NCI-H524 treated with DMSO at 0.1 percent for 48 hours (cell line): Measurements from ENCODE around the gene SAT2.
"Not testable (repeated sequence)": the region's sequence is repeated elsewhere in the genome, so short reads cannot be mapped to it uniquely, and the experiment has no call there.

Source experiments
- DNase-seq: peaks from one replicate; lab custom pipeline; 2025; lab: John Stamatoyannopoulos, UW

SAT2 gene

GRCh38 chr17:7633093-7633492 is 5.5 kb upstream of the SAT2 start:
- DNase-seq, result no peak

GRCh38 chr17:7632492-7632894 is 4.9 kb upstream of the SAT2 start:
- no peak for DNase-seq

DNA sequence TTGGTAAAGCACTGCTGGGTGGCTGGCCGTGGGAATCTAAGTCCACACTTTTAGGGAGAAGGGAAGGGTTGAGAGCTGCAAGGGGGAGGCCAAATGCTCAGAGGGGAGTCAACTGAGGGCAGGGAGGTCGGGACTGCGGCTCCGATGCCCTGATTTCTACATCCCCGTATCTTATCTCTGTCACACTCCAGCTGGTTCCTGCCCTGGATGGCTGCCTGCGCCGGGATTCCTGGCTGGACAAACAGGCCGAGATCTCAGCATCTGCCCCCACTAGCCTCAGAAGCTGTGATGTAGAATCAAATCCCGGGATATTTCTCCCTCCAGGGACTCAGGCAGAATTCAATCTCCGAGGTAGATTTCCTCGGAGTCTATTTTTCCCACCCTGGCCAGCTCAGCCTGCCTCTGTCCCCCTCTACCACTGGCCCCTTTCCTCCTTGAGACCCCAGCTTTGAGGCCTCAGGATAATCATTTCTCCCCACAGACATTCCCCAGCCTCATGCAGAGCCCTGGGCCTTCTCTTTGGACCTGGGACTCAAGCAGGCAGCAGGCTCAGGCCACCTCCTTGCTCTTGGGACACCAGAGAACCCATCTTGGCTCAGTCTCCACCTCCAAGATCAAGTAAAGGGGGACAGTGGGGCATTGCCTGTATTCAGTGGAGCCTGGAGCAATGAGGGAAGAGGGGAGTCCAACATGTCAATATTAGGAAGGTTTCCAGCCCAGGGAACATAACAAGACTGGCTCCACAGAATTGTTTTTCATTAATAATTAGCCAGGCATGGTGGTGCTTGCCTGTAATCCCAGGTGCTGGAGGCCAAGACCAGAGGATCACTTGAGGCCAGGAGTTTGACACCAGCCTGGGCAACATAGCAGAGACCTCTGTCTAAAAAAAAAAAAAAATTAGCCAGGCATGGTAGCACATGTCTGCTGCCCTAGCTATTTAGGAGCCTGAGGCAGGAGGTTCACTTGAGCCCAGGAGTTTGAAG is 4.1 kb upstream of the SAT2 start:
- DNase-seq, result no peak

DNA sequence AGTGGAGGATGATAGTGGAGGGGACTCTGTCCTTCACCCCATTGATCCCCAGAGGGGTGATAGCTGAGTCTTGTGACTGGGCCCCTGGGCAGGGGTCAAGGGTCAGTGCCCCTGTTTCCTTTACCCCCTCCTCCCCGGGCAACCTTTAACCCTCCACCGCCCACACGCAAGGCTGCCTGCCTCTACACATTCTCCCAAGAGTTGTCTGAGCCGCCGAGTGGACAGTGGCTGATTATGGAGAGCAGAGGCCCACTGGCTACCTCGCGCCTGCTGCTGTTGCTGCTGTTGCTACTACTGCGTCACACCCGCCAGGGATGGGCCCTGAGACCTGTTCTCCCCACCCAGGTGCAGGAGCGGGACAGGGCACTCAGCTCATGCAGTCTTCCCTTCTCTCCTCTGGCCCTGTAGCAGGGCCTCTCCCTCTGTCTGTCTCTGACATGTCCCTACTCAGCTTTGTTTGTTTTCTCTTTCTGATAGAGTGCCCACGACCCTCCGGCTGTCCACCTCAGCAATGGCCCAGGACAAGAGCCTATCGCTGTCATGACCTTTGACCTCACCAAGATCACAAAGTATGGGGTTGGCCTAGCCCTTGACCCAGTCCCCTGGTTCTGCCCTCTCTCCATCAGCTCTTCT is 2.4 kb upstream of the SAT2 start, which contains the start of gene SHBG:
Gene SHBG (plus strand): TSS at position 197 of the 633 bp plus-strand sequence. CDS start 38 bp downstream, at position 235.
- no peak for DNase-seq

- DNase-seq, result no peak
These were observed 718 bp downstream of the SAT2 start for GRCh38 chr17:7626956-7627249.

- no peak for DNase-seq
These were observed 1.3 kb downstream of the SAT2 start for GRCh38 chr17:7626307-7626706.

DNA sequence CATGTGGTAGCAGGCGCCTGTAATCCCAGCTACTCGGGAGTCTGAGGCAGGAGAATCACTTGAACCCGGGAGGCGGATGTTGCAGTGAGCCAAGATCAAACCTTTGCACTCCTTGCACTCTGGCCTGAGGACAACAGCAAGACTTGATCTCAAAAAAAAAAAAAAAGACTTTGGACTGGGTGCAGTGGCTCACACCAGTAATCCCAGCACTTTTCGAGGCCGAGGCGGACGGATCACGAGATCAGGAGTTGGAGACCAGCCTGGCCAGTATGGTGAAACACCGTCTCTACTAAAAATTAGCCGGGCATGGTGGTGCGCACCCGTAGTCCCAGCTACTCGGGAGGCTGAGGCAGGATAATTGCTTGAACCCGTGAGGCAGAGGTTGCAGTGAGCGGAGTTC is 1.9 kb downstream of the SAT2 start:
- not testable (repeated sequence) for DNase-seq

DNA sequence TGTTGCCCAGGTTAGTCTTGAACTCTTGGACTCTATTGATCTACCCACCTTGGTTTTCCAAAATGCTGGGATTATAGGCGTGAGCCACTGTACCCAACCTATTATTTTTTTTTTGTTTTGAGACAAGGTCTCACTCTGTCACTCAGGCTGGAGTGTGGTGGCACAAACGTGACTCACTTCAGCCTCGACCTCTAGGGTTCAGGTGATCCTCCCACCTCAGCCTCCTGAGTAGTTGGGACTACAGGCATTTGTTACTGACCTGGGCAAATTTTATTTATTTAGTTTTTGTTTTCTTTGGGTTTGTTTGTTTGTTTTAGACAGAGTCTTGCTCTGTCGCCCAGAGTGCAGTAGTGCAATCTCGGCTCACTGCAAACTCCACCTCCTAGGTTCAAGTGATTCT is 4.0 kb downstream of the SAT2 start:
- DNase-seq, result no peak

- DNase-seq, result no peak
These were observed 6.8 kb downstream of the SAT2 start for GRCh38 chr17:7620835-7621234.

GRCh38 chr17:7618608-7619007 is 9.0 kb downstream of the SAT2 start:
- no peak for DNase-seq

DNA sequence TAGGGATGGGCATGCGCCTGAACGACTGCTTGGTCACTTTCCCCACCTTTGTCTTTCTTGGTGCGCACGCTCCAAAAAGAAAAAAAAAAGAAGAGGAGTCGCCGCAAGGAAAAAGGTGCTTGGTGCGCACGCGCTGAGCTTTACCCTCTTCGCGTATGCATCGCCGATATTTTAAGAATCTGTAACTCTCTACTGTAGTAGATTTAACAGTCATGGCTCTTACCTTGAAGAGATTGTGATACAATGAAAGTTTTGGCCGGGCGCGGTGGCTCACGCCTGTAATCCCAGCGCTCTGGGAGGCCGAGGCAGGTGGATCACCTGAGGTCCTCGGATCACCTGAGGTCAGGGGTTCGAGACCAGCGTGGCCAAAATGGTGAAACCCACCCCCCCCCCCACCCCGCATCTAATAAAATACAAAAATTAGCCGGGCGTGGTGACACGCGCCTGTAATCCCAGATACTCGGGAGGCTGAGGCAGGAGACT is 12.3 kb downstream of the SAT2 start:
- DNase-seq, result no peak

- peak; percentile 69 for DNase-seq
These were observed 13.0 kb downstream of the SAT2 start, which contains the start of gene FXR2 for GRCh38 chr17:7614425-7615264. TSS of gene FXR2 (minus strand) at chr17:7614897. CDS start at chr17:7614532, 365 bp downstream.

GRCh38 chr17:7613769-7614424 is 13.7 kb downstream of the SAT2 start:
- DNase-seq, result no peak

DNA sequence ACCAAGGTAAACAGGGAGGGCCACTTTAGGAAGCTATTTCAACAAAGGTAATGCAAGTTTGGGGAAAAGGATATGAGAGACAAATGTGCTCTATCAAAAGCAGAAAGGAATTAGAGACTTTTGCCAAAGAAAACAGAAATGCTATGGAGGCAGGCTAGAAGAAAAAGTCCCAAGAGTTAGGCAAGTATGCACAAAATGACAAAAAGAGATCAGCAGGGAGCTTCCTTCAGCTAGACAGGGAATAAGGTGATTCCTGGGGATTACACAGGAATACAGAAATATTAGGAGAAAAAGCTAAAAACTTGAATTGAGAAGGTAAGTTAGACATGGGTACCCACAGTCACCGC is 15.4 kb downstream of the SAT2 start:
- DNase-seq, result no peak

DNA sequence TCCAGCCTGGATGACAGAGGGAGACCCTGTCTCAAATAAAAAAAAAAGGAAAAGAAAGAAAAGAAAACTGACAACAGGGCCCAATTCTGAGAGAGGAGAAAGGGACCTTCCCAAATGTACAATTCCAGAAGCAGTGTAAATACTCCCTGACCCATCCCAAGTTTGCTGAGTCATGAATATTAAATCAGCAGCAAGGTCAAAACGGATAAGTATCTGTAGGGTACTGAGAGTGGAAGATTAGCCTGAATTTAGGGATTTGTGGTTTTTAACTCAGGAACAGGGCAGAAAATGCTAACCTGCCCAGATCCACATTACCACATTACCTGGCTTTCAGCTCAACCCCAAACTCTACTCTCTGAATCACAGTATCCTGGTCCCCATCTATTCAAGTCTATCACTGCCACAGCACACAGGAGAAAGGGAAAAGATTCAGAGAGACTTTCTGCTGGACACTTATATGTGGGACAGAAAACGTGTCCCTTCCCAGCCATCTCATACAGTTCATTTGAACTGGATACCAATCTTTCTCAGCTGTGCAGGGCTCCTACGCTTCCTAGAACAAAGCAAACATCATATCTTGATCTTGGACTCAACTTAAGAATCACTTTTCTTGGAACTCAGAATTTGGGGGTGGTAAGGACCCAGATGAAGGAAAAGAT is 15.9 kb downstream of the SAT2 start:
- DNase-seq, result no peak

- no peak for DNase-seq
These were observed 17.0 kb downstream of the SAT2 start for GRCh38 chr17:7610641-7611040.

DNA sequence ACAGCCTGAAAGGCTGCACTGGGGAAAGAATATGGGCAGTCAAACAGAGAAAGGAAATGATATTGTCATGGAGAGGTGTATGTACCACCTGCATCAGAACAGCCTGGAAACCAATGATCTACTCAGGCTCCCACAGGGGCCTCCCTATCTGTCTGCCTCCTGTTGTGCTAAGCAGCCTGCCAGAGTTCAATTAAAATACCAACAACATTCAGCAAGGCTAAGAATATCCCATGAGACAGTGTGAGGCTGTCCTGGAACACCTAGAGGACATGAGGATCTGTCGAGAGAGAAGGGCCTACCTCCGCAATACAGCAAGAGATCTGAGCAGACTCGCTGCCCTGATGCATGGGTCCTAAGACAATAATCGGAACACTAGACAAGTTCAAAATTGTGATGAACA is 21.3 kb downstream of the SAT2 start:
- no peak for DNase-seq

- DNase-seq, result not testable (repeated sequence)
These were observed 30.1 kb downstream of the SAT2 start for GRCh38 chr17:7597561-7597960.

GRCh38 chr17:7593296-7593695 is 34.3 kb downstream of the SAT2 start:
- no peak for DNase-seq

DNA sequence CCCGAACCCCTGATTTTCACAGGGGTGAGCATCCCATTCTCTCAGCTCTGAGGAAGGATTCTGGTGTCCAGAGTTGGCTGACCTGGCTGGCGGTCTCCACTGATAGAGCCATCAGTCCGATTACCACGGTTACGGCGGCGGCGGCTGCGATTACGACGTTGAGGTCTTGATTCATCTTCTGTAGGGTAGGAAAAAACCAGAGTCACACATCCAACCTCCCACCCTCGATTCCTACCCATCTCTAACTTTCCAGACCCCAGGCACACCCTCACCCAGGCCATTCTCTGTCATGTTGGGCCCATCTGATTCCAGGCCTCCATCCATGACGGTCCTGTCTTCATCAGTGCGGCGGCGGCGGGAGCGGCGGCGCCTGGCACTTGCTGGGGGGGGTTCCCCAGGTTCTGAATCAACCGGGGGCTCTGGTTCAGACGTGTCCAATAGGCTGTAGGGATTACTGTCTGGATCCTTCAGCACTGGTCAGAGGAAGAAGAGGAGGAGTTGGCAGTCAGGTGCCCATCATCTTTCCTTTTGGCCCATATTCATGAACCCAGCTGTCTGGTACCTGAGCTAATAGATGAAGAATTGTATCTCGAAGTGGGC is 35.1 kb downstream of the SAT2 start:
- DNase-seq, result no peak

GRCh38 chr17:7591596-7591995 is 36.0 kb downstream of the SAT2 start:
- DNase-seq, result no peak
